ENCODE data around the gene IRS1.

Gene IRS1

GRCh38 chr2:226825056-226825455, 25.4 kb upstream of the IRS1 start:
- no peak for DNase-seq

GRCh38 chr2:226818930-226819329, 19.3 kb upstream of the IRS1 start:
- no peak for DNase-seq

- DNase-seq: no peak
These were observed 13.6 kb upstream of the IRS1 start for GRCh38 chr2:226813148-226813701.

GRCh38 chr2:226803410-226803809, 3.8 kb upstream of the IRS1 start:
- DNase-seq: no peak

GRCh38 chr2:226802573-226802972, 3.0 kb upstream of the IRS1 start:
- DNase-seq: peak; percentile 40

GRCh38 chr2:226800941-226801784, 1.5 kb upstream of the IRS1 start:
- DNase-seq: peak; percentile 48

GRCh38 chr2:226799976-226800940, 638 bp upstream of the IRS1 start:
- DNase-seq: no peak

- no peak for DNase-seq
These were observed 1.0 kb downstream of the IRS1 start for GRCh38 chr2:226798422-226799210.

GRCh38 chr2:226797989-226798421, 1.6 kb downstream of the IRS1 start:
- DNase-seq: no peak

- DNase-seq: no peak
These were observed 2.2 kb downstream of the IRS1 start for GRCh38 chr2:226797289-226797988.

- DNase-seq: no peak
These were observed 2.8 kb downstream of the IRS1 start for GRCh38 chr2:226796840-226797288.

GRCh38 chr2:226796012-226796839, 3.4 kb downstream of the IRS1 start:
- DNase-seq: no peak

- no peak for DNase-seq
These were observed 4.2 kb downstream of the IRS1 start for GRCh38 chr2:226795281-226796011.

- DNase-seq: no peak
These were observed 4.9 kb downstream of the IRS1 start for GRCh38 chr2:226794751-226795171.

GRCh38 chr2:226794196-226794661, 5.4 kb downstream of the IRS1 start:
- DNase-seq: no peak

- DNase-seq: no peak
These were observed 6.0 kb downstream of the IRS1 start for GRCh38 chr2:226793646-226794045.

- no peak for DNase-seq
These were observed 7.3 kb downstream of the IRS1 start for GRCh38 chr2:226792155-226792881.

- DNase-seq: peak; percentile 19
These were observed 8.0 kb downstream of the IRS1 start for GRCh38 chr2:226791487-226792081.

GRCh38 chr2:226791056-226791486, 8.5 kb downstream of the IRS1 start:
- no peak for DNase-seq

All from NCI-H1436 treated with DMSO at 0.1 percent for 48 hours (cell line).